ENCODE data around the gene HBS1L. TPM values are rescaled to one million over a fixed set of nuclear protein-coding genes. Genes with fewer than 3 reads are reported as not detected.

Gene HBS1L
- total and polyA plus RNA-seq, 8 donors, result 14.3 to 63.5 (median 30.7) TPM

- Histone ChIP-seq H3K4me3 (no peak overlapping the region), H3K9me3 (no peaks in the 10 kb centered on the region), H3K27me3 (no peaks in the 10 kb centered on the region), H3K4me1 (peaks cover 0 to 15% (median 5%) of the 10 kb centered on the region in 4 donors), H3K27ac (no peak overlapping the region), H3K36me3 (no peaks in the 10 kb centered on the region)
- WGBS, 5 donors, result 47 to 64% (median 53%) methylated on average over 5 of the region's 5 CpGs
- intact Hi-C loops (cut with DNase I; ENCODE audit: low total_unique reads), result no loop called here
- TF ChIP-seq POLR2AphosphoS5 (IDR thresholded peaks at IDR 0.05), result no peak
- no peak for TF ChIP-seq POLR2A (IDR thresholded peaks at IDR 0.05)
- no peak for DNase-seq
Observed at GRCh38 chr6:135097172-135097571, 42.5 kb upstream of the HBS1L start.

GRCh38 chr6:135096403-135097130 is 41.9 kb upstream of the HBS1L start:
- WGBS, 5 donors, result 23 to 40% (median 32%) methylated on average over 3 of the region's 3 CpGs
- Histone ChIP-seq H3K4me3 (no peak overlapping the region), H3K9me3 (no peaks in the 10 kb centered on the region), H3K27me3 (no peaks in the 10 kb centered on the region), H3K27ac (no peak overlapping the region), H3K36me3 (no peaks in the 10 kb centered on the region), H3K4me1 (peaks cover 0 to 15% (median 5%) of the 10 kb centered on the region in 4 donors)
- peak in 1 of 2 donors; percentile 52 for DNase-seq
- no peak for TF ChIP-seq CTCF (IDR thresholded peaks at IDR 0.05)
- intact Hi-C loops (cut with DNase I; ENCODE audit: low total_unique reads), result no loop called here

- H3K4me1 ChIP-seq, result peaks cover 0 to 15% (median 5%) of the 10 kb centered on the region in 4 donors
- H3K27ac ChIP-seq, result no peak overlapping the region
- H3K27me3 ChIP-seq, result no peaks in the 10 kb centered on the region
- intact Hi-C loops (cut with DNase I; ENCODE audit: low total_unique reads), result no loop called here
- no peaks in the 10 kb centered on the region for H3K9me3 ChIP-seq
- no peak for DNase-seq
- H3K4me3 ChIP-seq, result no peak overlapping the region
- WGBS, 5 donors, result 53 to 72% (median 56%) methylated on average over 3 of the region's 3 CpGs
- TF ChIP-seq POLR2AphosphoS5 (IDR thresholded peaks at IDR 0.05) (no peak), POLR2A (IDR thresholded peaks at IDR 0.05) (no peak), CTCF (IDR thresholded peaks at IDR 0.05) (no peak), EP300 (IDR thresholded peaks at IDR 0.05) (no peak)
- H3K36me3 ChIP-seq, result no peaks in the 10 kb centered on the region
Observed at GRCh38 chr6:135095716-135096115, 41.1 kb upstream of the HBS1L start.

- peak in 1 of 2 donors; percentile 32 for DNase-seq
- 78 to 83% (median 81%) methylated on average over 1 of the region's 1 CpG for WGBS, 5 donors
- no peaks in the 10 kb centered on the region for H3K27me3 ChIP-seq
- intact Hi-C loops (cut with DNase I; ENCODE audit: low total_unique reads), result no loop called here
- TF ChIP-seq POLR2A (IDR thresholded peaks at IDR 0.05), result no peak
- TF ChIP-seq CTCF (IDR thresholded peaks at IDR 0.05), result no peak
- no peak for TF ChIP-seq EP300 (IDR thresholded peaks at IDR 0.05)
- no peak for TF ChIP-seq POLR2AphosphoS5 (IDR thresholded peaks at IDR 0.05)
- H3K9me3 ChIP-seq, result no peaks in the 10 kb centered on the region
- no peaks in the 10 kb centered on the region for H3K36me3 ChIP-seq
- peaks cover 0 to 15% (median 5%) of the 10 kb centered on the region in 4 donors for H3K4me1 ChIP-seq
- no peak overlapping the region for H3K4me3 ChIP-seq
- H3K27ac ChIP-seq, result no peak overlapping the region
Observed at GRCh38 chr6:135094403-135094821, 39.8 kb upstream of the HBS1L start.

- no peak for DNase-seq
- 61 to 75% (median 65%) methylated on average over 5 of the region's 5 CpGs for WGBS, 5 donors
- H3K4me3 ChIP-seq, result no peak overlapping the region
- peaks cover 0 to 15% (median 5%) of the 10 kb centered on the region in 4 donors for H3K4me1 ChIP-seq
- H3K9me3 ChIP-seq, result no peaks in the 10 kb centered on the region
- no peaks in the 10 kb centered on the region for H3K27me3 ChIP-seq
- intact Hi-C loops (cut with DNase I; ENCODE audit: low total_unique reads), result no loop called here
- H3K27ac ChIP-seq, result no peak overlapping the region
- no peak for TF ChIP-seq POLR2AphosphoS5 (IDR thresholded peaks at IDR 0.05)
- TF ChIP-seq EP300 (IDR thresholded peaks at IDR 0.05), result no peak
- no peak for TF ChIP-seq CTCF (IDR thresholded peaks at IDR 0.05)
- TF ChIP-seq POLR2A (IDR thresholded peaks at IDR 0.05), result no peak
- H3K36me3 ChIP-seq, result no peaks in the 10 kb centered on the region
Observed at GRCh38 chr6:135093578-135093977, 39.0 kb upstream of the HBS1L start.

All from stomach (tissue), 9 donors.